Inflammatory macrophage treated with lipopolysaccharide for 4 hours (primary cell): ENCODE results near the gene SLC16A4.
"Not testable (repeated sequence)": the region's sequence is repeated elsewhere in the genome, so short reads cannot be mapped to it uniquely, and the experiment has no call there.

Experiments
- DNase-seq: peaks from one replicate; pipeline ENCODE4 v3.0.0-alpha.2; 2020

SLC16A4 gene

GRCh38 chr1:110390692-110391245, at the start of gene SLC16A4:
Gene SLC16A4 (minus strand): TSS chr1:110391026. CDS start chr1:110389323, 1,703 bp downstream.
- DNase-seq: no peak

- DNase-seq: not testable (repeated sequence)
Observed at GRCh38 chr1:110439873-110440272, 49.0 kb upstream of the SLC16A4 start.

GRCh38 chr1:110438893-110439292, 48.1 kb upstream of the SLC16A4 start:
- no peak for DNase-seq

- DNase-seq: not testable (repeated sequence)
Observed at GRCh38 chr1:110437645-110438299, 46.9 kb upstream of the SLC16A4 start.

- DNase-seq: no peak
Observed at GRCh38 chr1:110436635-110437034, 45.8 kb upstream of the SLC16A4 start.

- DNase-seq: no peak
Observed at GRCh38 chr1:110434946-110435345, 44.1 kb upstream of the SLC16A4 start.

- peak; percentile 65 for DNase-seq
Observed at GRCh38 chr1:110433803-110434202, 43.0 kb upstream of the SLC16A4 start.

- no peak for DNase-seq
Observed at GRCh38 chr1:110433213-110433612, 42.4 kb upstream of the SLC16A4 start.

- no peak for DNase-seq
Observed at GRCh38 chr1:110430901-110431300, 40.1 kb upstream of the SLC16A4 start.

GRCh38 chr1:110430366-110430765, 39.5 kb upstream of the SLC16A4 start:
- DNase-seq: no peak

GRCh38 chr1:110428946-110429345, 38.1 kb upstream of the SLC16A4 start:
- DNase-seq: no peak

GRCh38 chr1:110426854-110427253, 36.0 kb upstream of the SLC16A4 start:
- DNase-seq: peak; percentile 53

- DNase-seq: no peak
Observed at GRCh38 chr1:110425612-110426152, 34.9 kb upstream of the SLC16A4 start.

GRCh38 chr1:110424699-110425611, 34.1 kb upstream of the SLC16A4 start:
- DNase-seq: peak; percentile 78

- DNase-seq: peak; percentile 98
Observed at GRCh38 chr1:110420874-110421793, 30.3 kb upstream of the SLC16A4 start.

GRCh38 chr1:110420023-110420662, 29.3 kb upstream of the SLC16A4 start:
- no peak for DNase-seq

GRCh38 chr1:110418729-110419128, 27.9 kb upstream of the SLC16A4 start:
- DNase-seq: no peak

GRCh38 chr1:110413045-110413444, 22.2 kb upstream of the SLC16A4 start:
- DNase-seq: not testable (repeated sequence)

- peak; percentile 83 for DNase-seq
Observed at GRCh38 chr1:110412576-110412975, 21.8 kb upstream of the SLC16A4 start.

GRCh38 chr1:110411173-110411735, 20.4 kb upstream of the SLC16A4 start:
- peak; percentile 35 for DNase-seq

- DNase-seq: no peak
Observed at GRCh38 chr1:110409316-110409715, 18.5 kb upstream of the SLC16A4 start.
